ENCODE data around the gene CCNO.

CCNO gene

DNA sequence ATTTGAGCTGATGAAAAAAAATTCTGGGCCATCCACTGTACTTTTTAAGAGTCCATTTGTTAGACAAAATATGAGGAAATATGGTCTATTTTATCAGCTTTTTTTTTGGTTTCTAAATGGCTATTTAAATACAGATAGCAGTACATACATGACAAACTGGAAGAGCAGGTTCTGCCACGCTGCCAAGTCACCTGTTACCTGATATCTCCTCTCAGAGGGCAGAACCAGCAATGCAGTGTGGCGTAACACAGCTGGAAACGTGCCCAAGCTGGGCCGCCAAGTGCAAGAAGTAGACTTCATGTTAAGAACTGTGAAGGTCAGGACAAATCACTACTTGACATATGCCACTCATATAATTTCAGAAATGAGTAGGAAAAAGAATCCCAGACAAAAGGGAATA, 14.4 kb downstream of the CCNO start:
- H3K9me3 ChIP-seq (replicated peaks in 1 of 11) = peaks cover 33 to 39% (median 36%) of the 10 kb centered on the region in 11 experiments
- H3K4me2 ChIP-seq = no peak overlapping the region
- H3K4me3 ChIP-seq = no peak overlapping the region
- TF ChIP-seq Cebpa-rat (IDR thresholded peaks at IDR 0.05) = no peak
- H3K4me1 ChIP-seq = no peaks in the 10 kb centered on the region
- no peaks in the 10 kb centered on the region for H3K36me3 ChIP-seq
- peaks cover 39 to 46% (median 40%) of the 10 kb centered on the region in 11 experiments for H3K27me3 ChIP-seq
- peaks cover 0 to 6% (median 0%) of the 10 kb centered on the region in 11 experiments; a peak in 2 of 22 replicates for H4K20me1 ChIP-seq
- no peak overlapping the region for H3K9ac ChIP-seq
- H3K27ac ChIP-seq = no peak overlapping the region

DNA sequence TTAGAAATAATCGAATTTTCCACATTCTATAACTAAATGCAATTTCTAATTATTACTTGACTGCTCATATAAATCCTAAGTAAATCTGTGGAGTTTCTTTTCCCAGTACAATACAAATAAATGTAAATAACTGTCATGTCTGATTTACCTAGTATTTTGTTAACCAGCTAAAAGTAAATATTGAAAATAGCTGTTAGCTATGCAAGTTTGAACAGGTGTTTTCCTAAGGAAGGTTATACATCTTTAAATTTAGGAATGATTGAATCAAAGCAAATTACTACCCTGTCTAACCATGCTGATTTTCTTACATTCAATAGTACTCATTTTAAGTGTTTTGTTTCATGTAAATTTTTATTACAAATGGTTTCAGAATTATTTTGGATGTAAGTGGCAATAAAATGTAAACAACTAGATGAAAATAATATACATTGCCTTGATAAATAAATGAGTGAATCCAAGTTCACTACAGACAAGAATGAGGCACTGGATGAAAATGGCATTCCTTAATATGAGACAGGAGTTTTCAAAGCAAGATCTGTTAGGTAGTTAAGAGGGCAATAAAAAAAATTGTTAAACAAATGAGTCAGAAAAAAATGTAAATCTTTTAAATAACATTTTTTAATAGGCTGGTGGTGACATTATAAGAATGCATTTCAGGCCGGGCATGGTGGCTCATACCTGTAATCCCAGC, 22.1 kb downstream of the CCNO start:
- Histone ChIP-seq H3K9ac (no peak overlapping the region), H3K36me3 (no peaks in the 10 kb centered on the region), H3K4me2 (no peak overlapping the region), H4K20me1 (no peaks in the 10 kb centered on the region), H3K4me1 (no peaks in the 10 kb centered on the region), H3K27ac (no peak overlapping the region), H3K9me3 (replicated peaks in 1 of 11) (0 out of 22 replicates have a peak, but pooled peaks cover 0 to 6% (median 0%) of the 10 kb centered on the region in 11 experiments), H3K27me3 (no peaks in the 10 kb centered on the region), H3K4me3 (no peak overlapping the region)
- no peak for TF ChIP-seq Cebpa-rat (IDR thresholded peaks at IDR 0.05)

DNA sequence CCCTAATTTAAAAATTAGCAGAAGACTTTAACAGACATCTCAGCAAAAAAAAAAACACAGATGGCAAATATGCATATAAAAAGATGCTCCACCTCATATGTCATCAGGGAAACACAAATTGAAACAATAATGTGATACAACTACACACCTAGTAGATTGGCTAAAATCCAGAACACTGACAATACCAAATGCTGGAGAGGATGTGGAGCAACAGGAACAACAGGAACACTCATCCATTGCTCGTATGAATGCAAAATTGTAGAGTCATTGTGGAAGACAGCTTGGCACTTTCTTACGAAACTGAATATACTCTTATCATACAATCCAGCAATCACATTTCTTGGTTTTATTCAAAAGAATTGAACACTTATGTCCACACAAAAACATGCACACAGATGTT, 28.4 kb downstream of the CCNO start:
- no peak for TF ChIP-seq Cebpa-rat (IDR thresholded peaks at IDR 0.05)
- no peak overlapping the region for H3K4me2 ChIP-seq
- H3K27ac ChIP-seq = no peak overlapping the region
- no peaks in the 10 kb centered on the region for H3K36me3 ChIP-seq
- H3K9me3 ChIP-seq (replicated peaks in 1 of 11) = 0 out of 22 replicates have a peak, but pooled peaks cover 0 to 6% (median 0%) of the 10 kb centered on the region in 11 experiments
- H3K4me3 ChIP-seq = no peak overlapping the region
- H3K27me3 ChIP-seq = no peaks in the 10 kb centered on the region
- H4K20me1 ChIP-seq = no peaks in the 10 kb centered on the region
- H3K9ac ChIP-seq = no peak overlapping the region
- H3K4me1 ChIP-seq = peaks cover 0 to 11% (median 3%) of the 10 kb centered on the region in 10 experiments; a peak in 6 of 20 replicates

DNA sequence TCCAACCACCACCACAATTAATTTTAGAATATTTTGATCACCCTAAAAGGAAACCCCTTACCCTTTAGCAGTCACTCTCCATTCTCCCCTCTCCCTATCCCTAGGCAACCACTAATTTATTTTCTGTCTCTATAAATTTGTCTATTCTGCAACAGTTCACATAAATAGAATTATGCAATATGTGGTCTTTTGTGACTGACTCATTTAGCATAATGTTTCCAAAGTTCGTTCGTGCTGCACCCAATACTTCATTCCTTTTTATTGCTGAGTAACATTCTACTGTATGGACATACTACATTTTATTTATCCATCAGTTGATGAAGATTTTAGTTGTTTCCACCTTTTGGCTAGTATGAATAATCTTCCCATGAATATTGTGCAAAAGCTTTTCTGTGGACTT, 42.2 kb downstream of the CCNO start:
- H3K9ac ChIP-seq = no peak overlapping the region
- H4K20me1 ChIP-seq = no peaks in the 10 kb centered on the region
- H3K9me3 ChIP-seq (replicated peaks in 1 of 11) = no peaks in the 10 kb centered on the region
- H3K4me3 ChIP-seq = no peak overlapping the region
- no peak for TF ChIP-seq Cebpa-rat (IDR thresholded peaks at IDR 0.05)
- no peak overlapping the region for H3K4me2 ChIP-seq
- H3K27me3 ChIP-seq = no peaks in the 10 kb centered on the region; a peak in 1 of 22 replicates
- no peaks in the 10 kb centered on the region for H3K4me1 ChIP-seq
- no peaks in the 10 kb centered on the region for H3K36me3 ChIP-seq
- no peak overlapping the region for H3K27ac ChIP-seq

DNA sequence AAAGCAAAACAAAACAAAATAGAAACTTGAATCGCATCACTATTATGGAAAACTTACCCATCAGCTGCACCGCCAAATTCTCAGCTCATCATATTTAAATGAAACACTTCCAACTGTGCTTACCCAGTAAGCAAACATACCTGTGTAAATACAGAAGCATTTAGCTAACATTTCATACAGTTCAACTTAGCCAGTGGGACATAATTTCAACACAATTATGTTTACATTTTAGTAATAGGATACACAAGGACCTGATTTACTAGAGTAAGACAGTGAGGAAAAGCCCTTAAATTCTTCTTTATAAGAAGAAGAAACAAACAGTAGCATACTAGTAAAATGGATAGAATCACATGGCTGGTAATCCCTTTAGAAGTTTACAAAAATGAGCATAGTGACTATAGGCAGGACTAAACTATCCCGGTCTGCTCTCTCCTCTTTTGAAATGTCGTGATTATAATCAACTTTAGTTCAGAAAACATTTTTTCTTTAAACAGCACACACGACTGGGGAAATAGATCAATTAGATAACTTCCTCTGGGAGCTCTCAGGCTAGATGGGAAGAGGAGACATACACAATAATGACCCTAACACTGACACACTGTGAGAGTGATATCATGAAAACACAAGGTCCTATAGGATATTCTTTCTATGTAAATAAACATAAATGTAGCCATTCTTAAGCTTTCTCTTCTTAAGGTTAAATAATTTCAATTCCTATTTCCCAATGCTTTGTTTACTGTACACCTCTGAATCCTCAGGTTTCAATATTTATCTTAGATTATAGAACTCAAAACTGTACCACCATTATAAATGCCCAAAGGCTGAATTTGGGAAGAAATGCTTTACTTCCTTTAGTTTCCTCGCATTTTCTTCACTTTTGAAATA, 44.5 kb downstream of the CCNO start:
- Histone ChIP-seq H3K36me3 (no peaks in the 10 kb centered on the region), H3K27ac (no peak overlapping the region), H3K9me3 (replicated peaks in 1 of 11) (no peaks in the 10 kb centered on the region), H4K20me1 (no peaks in the 10 kb centered on the region), H3K4me2 (no peak overlapping the region), H3K4me3 (no peak overlapping the region), H3K9ac (no peak overlapping the region), H3K27me3 (no peaks in the 10 kb centered on the region; a peak in 1 of 22 replicates), H3K4me1 (no peaks in the 10 kb centered on the region)
- TF ChIP-seq Cebpa-rat (IDR thresholded peaks at IDR 0.05) = no peak

DNA sequence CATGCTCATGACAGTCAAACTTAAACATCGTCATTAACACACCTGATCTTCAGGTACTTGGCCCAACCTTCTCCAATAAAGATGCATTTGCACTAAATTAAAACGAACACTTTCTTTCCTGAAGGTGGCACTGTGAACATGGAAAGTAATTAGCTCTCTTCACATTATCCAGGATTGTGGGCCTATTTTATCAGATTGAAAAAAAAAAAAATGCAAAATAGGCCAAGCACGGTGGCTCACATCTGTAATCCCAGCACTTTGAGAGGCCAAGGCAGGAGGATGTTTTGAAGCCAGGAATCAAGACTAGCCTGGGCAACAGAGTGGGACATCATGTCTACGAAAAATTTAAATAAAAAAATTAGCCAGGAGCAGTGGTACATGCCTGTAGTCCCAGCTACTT, 46.0 kb downstream of the CCNO start:
- Histone ChIP-seq H3K9me3 (replicated peaks in 1 of 11) (peaks cover 0 to 4% (median 0%) of the 10 kb centered on the region in 11 experiments; a peak in 1 of 22 replicates), H3K9ac (no peak overlapping the region), H4K20me1 (no peaks in the 10 kb centered on the region), H3K27me3 (no peaks in the 10 kb centered on the region), H3K4me3 (no peak overlapping the region), H3K4me2 (no peak overlapping the region), H3K27ac (no peak overlapping the region), H3K36me3 (no peaks in the 10 kb centered on the region), H3K4me1 (no peaks in the 10 kb centered on the region)
- TF ChIP-seq Cebpa-rat (IDR thresholded peaks at IDR 0.05) = no peak

Data from BLaER1 treated with 17β-estradiol and CSF1 and Interleukin-3, amounts not matched to agents 10 nM and 100 nM (cell line).